GM23338 (cell line): ENCODE measurements around the gene TFAM. TPM values are rescaled to one million over a fixed set of nuclear protein-coding genes. Genes with fewer than 3 reads are reported as not detected.

Experiments used
- ATAC-seq: fragments of 200-7000 bp; cut with Tn5 transposase; 3 replicates; pipeline ENCODE4 v1.9.1; 2020
- DNase-seq: peaks from one replicate; pipeline ENCODE4 v3.0.0-alpha.2; 2015; ENCODE audit warnings: low spot score
- H2AFZ ChIP-seq: fragments of 200-600 bp; sonication (generic); 2 replicates; pipeline ENCODE4 v1.8.0; 2016; ENCODE audit warnings: antibody characterized with exemption, mild to moderate bottlenecking, moderate library complexity
- H3F3A ChIP-seq: fragments of 200-600 bp; sonication (generic); replicated peaks from 2 replicates; pipeline ENCODE4 v1.8.0; 2017; ENCODE audit warnings: antibody characterized with exemption, mixed run types, low read depth
- H3K27ac ChIP-seq: fragments of 200-600 bp; sonication (generic); 2 replicates; pipeline ENCODE4 v1.6.1; 2016; ENCODE audit warnings: low read depth
- H3K27me3 ChIP-seq: fragments of 200-600 bp; sonication (generic); 2 replicates; pipeline ENCODE4 v1.8.0; 2016; ENCODE audit warnings: mild to moderate bottlenecking, mixed run types, moderate library complexity; ENCODE audit not compliant: insufficient read depth
- H3K36me3 ChIP-seq: fragments of 200-600 bp; sonication (generic); 2 replicates; pipeline ENCODE4 v1.8.0; 2016; ENCODE audit warnings: mild to moderate bottlenecking; ENCODE audit not compliant: insufficient read depth
- H3K4me1 ChIP-seq: fragments of 200-600 bp; sonication (generic); 2 replicates; pipeline ENCODE4 v1.8.0; 2016; ENCODE audit warnings: mild to moderate bottlenecking, moderate library complexity; ENCODE audit not compliant: insufficient read depth
- H3K4me2 ChIP-seq: fragments of 200-600 bp; sonication (generic); 2 replicates; pipeline ENCODE4 v1.7.1; 2017; ENCODE audit warnings: mixed run types
- H3K4me3 ChIP-seq: fragments of 200-600 bp; sonication (generic); 2 replicates; pipeline ENCODE4 v1.6.1; 2016; ENCODE audit warnings: mixed run types
- H3K79me2 ChIP-seq: fragments of 200-600 bp; sonication (generic); replicated peaks from 2 replicates; pipeline ENCODE4 v1.8.0; 2017; ENCODE audit warnings: mild to moderate bottlenecking; ENCODE audit not compliant: insufficient read depth
- H3K9me2 ChIP-seq: fragments of 200-600 bp; sonication (generic); 2 replicates; pipeline ENCODE4 v1.8.0; 2017; ENCODE audit not compliant: insufficient read depth
- H4K20me1 ChIP-seq: fragments of 200-600 bp; sonication (generic); replicated peaks from 2 replicates; pipeline ENCODE4 v1.8.0; 2017; ENCODE audit warnings: mild to moderate bottlenecking; ENCODE audit not compliant: insufficient read depth
- H3K27ac Mint-ChIP-seq: 2 replicates; pipeline ENCODE4 v1.8.0; 2020; ENCODE audit warnings: inconsistent platforms, mild to moderate bottlenecking, moderate library complexity, mixed read lengths
- H3K27me3 Mint-ChIP-seq: 3 replicates; pipeline ENCODE4 v1.8.0; 2022; ENCODE audit warnings: low read depth, mild to moderate bottlenecking, moderate library complexity, mixed read lengths, inconsistent platforms; ENCODE audit not compliant: insufficient read depth, poor library complexity
- H3K36me3 Mint-ChIP-seq: 3 replicates; pipeline ENCODE4 v1.8.0; 2021; ENCODE audit warnings: low read depth, mild to moderate bottlenecking, inconsistent platforms, moderate library complexity, mixed read lengths
- H3K4me1 Mint-ChIP-seq: 3 replicates; pipeline ENCODE4 v1.8.0; 2020; ENCODE audit warnings: mild to moderate bottlenecking, inconsistent platforms, mixed read lengths
- H3K4me3 Mint-ChIP-seq: 3 replicates; pipeline ENCODE4 v1.8.0; 2021; ENCODE audit warnings: moderate library complexity, mild to moderate bottlenecking, inconsistent platforms, mixed read lengths
- H3K9me3 Mint-ChIP-seq: 3 replicates; pipeline ENCODE4 v1.8.0; 2020; ENCODE audit warnings: moderate library complexity, mild to moderate bottlenecking, inconsistent platforms, mixed read lengths
- CTCF ChIP-seq, 2 experiments: fragments of 200-600 bp in 1 of 2; sonication (generic) in 1 of 2; conservative IDR thresholded peaks; 2 replicates each; pipeline versions ENCODE4 v1.5.1 to v1.6.1; 2016 to 2017; ENCODE audit warnings: antibody characterized with exemption in 2 of 2, low read depth in 2 of 2, mild to moderate bottlenecking in 2 of 2, moderate library complexity in 1 of 2
- EZH2 ChIP-seq: fragments of 200-600 bp; sonication (generic); IDR thresholded peaks from one replicate; pipeline ENCODE4 v1.8.0; 2017; ENCODE audit warnings: antibody characterized with exemption, mild to moderate bottlenecking, low read depth; ENCODE audit not compliant: unreplicated experiment
- JUNB ChIP-seq: IDR thresholded peaks from one replicate; pipeline ENCODE4 v1.6.1; 2016; ENCODE audit warnings: antibody characterized with exemption; ENCODE audit not compliant: unreplicated experiment
- NANOG ChIP-seq: IDR thresholded peaks from 2 replicates; pipeline ENCODE4 v1.6.1; 2016; ENCODE audit warnings: antibody characterized with exemption, borderline replicate concordance
- POLR2AphosphoS5 ChIP-seq: IDR thresholded peaks from 2 replicates; pipeline ENCODE4 v1.6.1; 2016; ENCODE audit warnings: antibody characterized with exemption, low read depth
- STAT1 ChIP-seq: IDR thresholded peaks from one replicate; pipeline ENCODE4 v1.6.1; 2016; ENCODE audit warnings: antibody characterized with exemption; ENCODE audit not compliant: unreplicated experiment
- ZNF114 ChIP-seq: fragments of 250-450 bp; sonication (Bioruptor Pico); IDR thresholded peaks from 2 replicates; pipeline ENCODE4 v1.5.0; 2020; ENCODE audit warnings: mild to moderate bottlenecking, moderate library complexity
- ZNF462 ChIP-seq: fragments of 250-450 bp; sonication (Bioruptor Pico); IDR thresholded peaks from 2 replicates; pipeline ENCODE4 v1.5.0; 2020; ENCODE audit warnings: mild to moderate bottlenecking, moderate library complexity
- polyA plus RNA-seq: library from polyadenylated mRNA; unstranded; fragments of >200 nt; fragmentation: Nextera tagmentation; extraction: Ambion mirVana; gene quantifications from 2 replicates; pipeline ENCODE4 v1.2.1, GENCODE V29; 2016
- total RNA-seq: library from RNA; depleted of rRNA; stranded (reverse); fragments of >200 nt; shearing (Covaris generic); gene quantifications from 2 replicates; pipeline ENCODE4 v1.2.3, GENCODE V29; 2014

The TFAM gene
- total and polyA plus RNA-seq, 2 experiments from 2014 or later = 54.2 to 156 TPM

- TF ChIP-seq ZNF462 (CRISPR knock-in tag) (no peak), STAT1 (no peak), ZNF114 (CRISPR knock-in tag) (no peak)
These were observed 1.1 kb upstream of the TFAM start (continued) for GRCh38 chr10:58384095-58384494.

- Histone ChIP-seq H3K4me1 (peaks cover 14% of the 10 kb centered on the region), H3K27me3 (no peaks in the 10 kb centered on the region), H3K4me2 (peak overlapping the region; percentile 77), H4K20me1 (peaks cover 12% of the 10 kb centered on the region), H3K4me3 (peak overlapping the region; percentile 97), H3K36me3 (peaks cover 24% of the 10 kb centered on the region), H3F3A (no peaks in the 10 kb centered on the region), H3K9me2 (0 out of 2 replicates have a peak, but pooled peaks cover 2% of the 10 kb centered on the region), H3K79me2 (peaks cover 40% of the 10 kb centered on the region), H2AFZ (peak overlapping the region; percentile 90), H3K27ac (no peak overlapping the region; the same call in 1 of the 2 replicates)
- ATAC-seq (no peak), DNase-seq (no peak)
- Mint-ChIP-seq H3K27me3 (peaks cover 8% of the 10 kb centered on the region), H3K36me3 (peaks cover 38% of the 10 kb centered on the region), H3K4me1 (peaks cover 8% of the 10 kb centered on the region), H3K4me3 (peak overlapping the region; percentile 100), H3K9me3 (no peaks in the 10 kb centered on the region), H3K27ac (peak overlapping the region; percentile 62; the same call in 1 of the 2 replicates)
- TF ChIP-seq JUNB = no peak
- no peak for TF ChIP-seq EZH2
- TF ChIP-seq NANOG = no peak
- no peak for TF ChIP-seq ZNF462 (CRISPR knock-in tag)
- TF ChIP-seq CTCF (conservative IDR thresholded peaks at IDR 0.05; ENCODE audit: low read depth in 2 of 2) = no peak
- no peak for TF ChIP-seq POLR2AphosphoS5
- TF ChIP-seq ZNF114 (CRISPR knock-in tag) = no peak
These were observed 639 bp upstream of the TFAM start for GRCh38 chr10:58384544-58384998.
